Pancreas (tissue), 10 donors: ENCODE results near the gene DIS3L. TPM values are rescaled to one million over a fixed set of nuclear protein-coding genes. Genes with fewer than 3 reads are reported as not detected.

ENCODE experiments used
- ATAC-seq, 4 donors: fragments of 200-7000 bp; cut with Tn5 transposase; one replicate each; pipeline versions ENCODE4 v1.8.0 to v1.9.1; 2020; ENCODE audit warnings: mild to moderate bottlenecking in 4 of 4, moderate library complexity in 4 of 4
- DNase-seq, 6 donors: peaks; one replicate each; pipeline ENCODE4 v3.0.0-alpha.2; 2020
- FAIRE-seq: peaks from 2 replicates; lab custom pipeline; 2012; peaks lifted over from hg19 to GRCh38; lab: Jason Lieb, UNC
- H3K27ac ChIP-seq, 4 donors: fragments of 200-600 bp; sonication (generic); 1 replicate in 3 of 4; 2 replicates in 1 of 4; pipeline versions ENCODE4 v1.5.0 to v1.8.0; 2020
- H3K27me3 ChIP-seq, 4 donors: fragments of 200-600 bp; one replicate each; pipeline ENCODE4 v1.8.0; 2021
- H3K36me3 ChIP-seq, 3 donors: fragments of 200-600 bp; sonication (generic) in 1 of 3; one replicate each; pipeline versions ENCODE4 v1.5.0 to v1.8.0; 2020 to 2021
- H3K4me1 ChIP-seq, 3 donors: fragments of 200-600 bp; one replicate each; pipeline ENCODE4 v1.8.0; 2021
- H3K4me3 ChIP-seq, 4 donors: fragments of 200-600 bp; sonication (generic) in 2 of 4; one replicate each; pipeline versions ENCODE4 v1.5.0 to v1.8.0; 2020 to 2021
- H3K9me3 ChIP-seq, 4 donors: fragments of 200-600 bp; one replicate each; pipeline ENCODE4 v1.8.0; 2021
- WGBS, 2 donors: extraction: QIAGEN DNeasy Blood & Tissue Kit; methylation state at CpG; one replicate each; pipeline ENCODE4 v1.1.7; 2013; 5-methylcytosine and 5-hydroxymethylcytosine counted together
- intact Hi-C, 3 donors: fragments of 100-400 bp; cut with DNase I; formaldehyde crosslinking; loops; one replicate each; pipeline versions ENCODE4 v1.11.1 to v1.14.2; 2022
- polyA plus RNA-seq, 2 donors: library from polyadenylated mRNA; stranded (reverse); fragments of 200-250 nt; gene quantifications; one replicate each; pipeline ENCODE4 v1.2.3, GENCODE V29; 2013
- total RNA-seq, 6 donors: library from RNA; stranded (reverse); fragmentation: NEBNext Ultra II Directional in 4 of 6; extraction: Animal tissue kit (Norgen Biotek cat#: 25700) in 4 of 6; gene quantifications; one replicate each; pipeline versions ENCODE4 v1.2.1 to v1.2.4, GENCODE V29; 2021 to 2023
- TF ChIP-seq, protein P1 (sequence below), 4 donors: fragments of 200-600 bp; sonication (generic) in 3 of 4; IDR thresholded peaks; one replicate each; pipeline versions ENCODE4 v1.5.0 to v1.8.0; 2021; ENCODE audit warnings: antibody characterized with exemption in 4 of 4
- donor health status: healthy with polysubstance abuse.
- donor health status: DM: no; HTN: no; CAD: no; lungs with moderate emphysema.
- donor health status: DM: no; HTN: no; CAD: no.
- donor health status: control.
- donor health status: control.
- donor health status: Bipolar disorder and iron deficiency.
- donor health status: DM: yes; HTN: yes; CAD: no.
- donor health status: DM: no; HTN: no; CAD: no.
- donor health status: DM: no; HTN: no; CAD: no.
- donor health status: DM: yes; HTN: yes; CAD: no.

Gene DIS3L
- total and polyA plus RNA-seq, 8 donors: 8.3 to 20.2 (median 17.9) TPM

DNA sequence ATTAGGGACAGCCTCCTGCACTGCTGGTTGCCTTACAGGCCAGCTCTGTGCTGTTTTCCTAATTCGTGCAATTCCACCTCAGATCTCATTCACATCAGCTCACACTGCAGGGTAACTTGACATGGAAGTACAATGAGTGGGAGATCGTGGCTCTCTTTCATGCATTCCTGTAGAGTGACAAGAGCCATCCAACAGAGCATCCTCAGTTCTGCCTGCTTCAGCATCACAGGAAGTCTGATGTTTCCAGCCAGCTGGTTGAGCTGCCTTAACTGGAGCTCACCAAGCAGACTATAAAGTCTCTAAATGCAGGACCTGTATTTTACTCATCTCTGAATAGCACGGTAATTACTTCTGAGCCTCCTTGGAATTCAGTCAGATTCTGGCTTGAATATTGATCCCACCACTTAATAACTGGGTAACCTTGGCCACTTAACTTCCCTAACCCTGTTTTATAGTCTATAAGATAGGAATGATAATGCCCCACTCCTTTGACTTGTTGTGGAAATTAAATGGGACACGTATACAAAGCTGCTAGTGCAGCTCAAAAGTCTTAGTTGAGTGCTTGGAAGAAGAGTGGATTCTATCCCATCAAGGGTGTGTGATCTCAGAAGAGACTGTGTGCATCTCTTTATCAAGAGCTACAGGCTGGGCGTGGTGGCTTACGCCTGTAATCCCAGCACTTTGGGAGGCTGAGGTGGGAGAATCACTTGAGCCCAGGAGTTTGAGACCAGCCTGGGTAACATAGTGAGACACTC is 1.4 kb upstream of the DIS3L start:
- no peak for FAIRE-seq
- H3K9me3 ChIP-seq: no peaks in the 10 kb centered on the region
- TF ChIP-seq, protein P1, sequence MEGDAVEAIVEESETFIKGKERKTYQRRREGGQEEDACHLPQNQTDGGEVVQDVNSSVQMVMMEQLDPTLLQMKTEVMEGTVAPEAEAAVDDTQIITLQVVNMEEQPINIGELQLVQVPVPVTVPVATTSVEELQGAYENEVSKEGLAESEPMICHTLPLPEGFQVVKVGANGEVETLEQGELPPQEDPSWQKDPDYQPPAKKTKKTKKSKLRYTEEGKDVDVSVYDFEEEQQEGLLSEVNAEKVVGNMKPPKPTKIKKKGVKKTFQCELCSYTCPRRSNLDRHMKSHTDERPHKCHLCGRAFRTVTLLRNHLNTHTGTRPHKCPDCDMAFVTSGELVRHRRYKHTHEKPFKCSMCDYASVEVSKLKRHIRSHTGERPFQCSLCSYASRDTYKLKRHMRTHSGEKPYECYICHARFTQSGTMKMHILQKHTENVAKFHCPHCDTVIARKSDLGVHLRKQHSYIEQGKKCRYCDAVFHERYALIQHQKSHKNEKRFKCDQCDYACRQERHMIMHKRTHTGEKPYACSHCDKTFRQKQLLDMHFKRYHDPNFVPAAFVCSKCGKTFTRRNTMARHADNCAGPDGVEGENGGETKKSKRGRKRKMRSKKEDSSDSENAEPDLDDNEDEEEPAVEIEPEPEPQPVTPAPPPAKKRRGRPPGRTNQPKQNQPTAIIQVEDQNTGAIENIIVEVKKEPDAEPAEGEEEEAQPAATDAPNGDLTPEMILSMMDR (IDR thresholded peaks at IDR 0.05): no peak
- no peak for ATAC-seq
- 66 to 69% methylated on average over 6 of the region's 6 CpGs for whole genome bisulfite sequencing, 2 donors
- H3K27ac ChIP-seq: peak overlapping the region in 2 of 4 donors; percentile 92
- H3K4me3 ChIP-seq: peak overlapping the region in 1 of 4 donors; percentile 78
- intact Hi-C loops: no loop called here
- H3K27me3 ChIP-seq: no peaks in the 10 kb centered on the region
- no peak for DNase-seq
- H3K36me3 ChIP-seq: no peaks in the 10 kb centered on the region
- peaks cover 8 to 30% (median 25%) of the 10 kb centered on the region in 3 donors for H3K4me1 ChIP-seq

DNA sequence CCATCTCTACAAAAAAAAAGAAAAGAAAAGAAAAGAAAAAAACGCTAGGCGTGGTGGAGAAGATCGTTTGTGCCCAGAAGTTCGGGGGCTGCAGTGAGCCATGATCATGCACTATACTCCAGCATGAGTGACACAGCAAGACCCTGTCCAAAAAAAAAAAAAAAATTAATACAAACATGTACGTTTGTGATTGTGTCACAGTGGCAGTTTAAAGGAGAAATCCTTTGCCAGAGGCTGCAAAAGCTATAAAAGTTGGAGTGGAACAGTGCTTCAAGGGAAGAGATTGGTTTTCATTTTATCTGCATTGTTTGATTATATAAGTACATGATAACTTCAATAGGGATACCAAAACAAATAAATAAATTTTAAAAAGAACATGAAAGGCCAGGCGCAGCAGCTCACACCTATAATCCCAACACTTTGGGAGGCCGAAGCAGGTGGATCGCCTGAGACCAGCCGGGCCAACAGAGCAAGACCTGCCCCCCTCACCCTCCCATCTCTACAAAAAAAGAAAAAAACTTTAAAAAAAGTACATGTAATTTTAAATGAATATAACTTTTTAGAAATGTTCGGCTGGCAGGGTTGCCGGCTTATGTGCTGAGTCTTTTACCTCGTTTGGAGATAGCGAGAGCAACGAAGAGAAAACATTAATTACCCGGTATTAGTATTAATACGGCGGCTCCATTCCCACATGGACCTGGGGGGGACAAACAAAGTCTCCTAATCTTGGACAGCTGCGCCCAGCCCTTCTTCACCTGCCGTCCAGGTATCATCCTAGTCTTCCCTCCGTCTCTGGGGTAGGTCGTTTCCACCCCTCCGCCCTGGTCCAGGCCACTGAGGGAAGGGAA is 573 bp upstream of the DIS3L start:
- Histone ChIP-seq H3K36me3 (no peaks in the 10 kb centered on the region), H3K27me3 (no peaks in the 10 kb centered on the region), H3K4me1 (peaks cover 8 to 30% (median 25%) of the 10 kb centered on the region in 3 donors), H3K27ac (peak overlapping the region; percentile 85 to 92 (median 91)), H3K4me3 (peak overlapping the region; percentile 60 to 84 (median 72)), H3K9me3 (no peaks in the 10 kb centered on the region)
- intact Hi-C loops: no loop called here
- FAIRE-seq (no peak), ATAC-seq (peak; percentile 14 to 50 (median 37)), DNase-seq (peak in 1 of 6 donors; percentile 15)
- WGBS, 2 donors: 5 to 8% methylated on average over 22 of the region's 22 CpGs
- TF ChIP-seq, protein P1 (IDR thresholded peaks at IDR 0.05): no peak

DNA sequence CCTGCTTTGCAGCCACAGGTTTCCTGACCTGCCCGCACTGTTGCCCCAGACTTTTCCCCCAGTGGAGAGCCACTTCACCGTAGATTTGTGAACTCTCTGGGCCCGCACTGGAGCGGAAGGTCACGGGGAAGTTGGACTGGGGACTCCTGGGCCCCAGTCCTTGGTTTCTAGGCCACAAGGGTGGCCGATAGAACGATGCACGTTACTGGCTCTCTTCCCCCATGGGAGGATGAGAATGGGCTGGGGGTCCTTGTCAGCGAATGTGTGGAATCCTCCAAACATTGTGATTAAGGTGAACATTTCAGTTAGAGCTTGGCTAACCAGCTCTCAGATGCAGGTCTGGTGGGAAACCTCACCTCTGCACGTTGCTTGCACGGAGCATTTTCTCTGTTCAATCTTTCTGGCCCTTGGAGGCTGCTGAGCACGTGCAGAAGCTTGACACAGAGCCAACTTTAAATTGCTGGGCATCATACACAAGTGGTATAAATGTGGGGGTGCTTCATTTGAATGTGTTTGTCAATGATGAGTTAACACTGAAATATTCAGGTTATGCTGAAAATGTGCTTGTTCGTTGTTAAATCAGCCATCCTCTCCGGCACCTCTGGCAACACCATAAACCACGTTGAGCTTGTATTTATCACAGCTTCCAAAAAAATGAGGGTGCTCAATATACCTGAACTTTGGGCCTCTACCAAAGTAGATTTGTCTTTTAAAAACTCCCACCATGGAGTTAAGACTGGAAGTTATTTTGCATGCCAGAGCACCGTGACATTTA is 976 bp downstream of the DIS3L start:
- no peak for FAIRE-seq
- TF ChIP-seq, protein P1 (IDR thresholded peaks at IDR 0.05): no peak
- no peaks in the 10 kb centered on the region for H3K9me3 ChIP-seq
- intact Hi-C loops: no loop called here
- H3K4me1 ChIP-seq: peaks cover 8 to 34% (median 25%) of the 10 kb centered on the region in 3 donors
- no peaks in the 10 kb centered on the region for H3K36me3 ChIP-seq
- no peaks in the 10 kb centered on the region for H3K27me3 ChIP-seq
- peak; percentile 29 to 52 (median 46) for ATAC-seq
- peak overlapping the region; percentile 85 to 92 (median 91) for H3K27ac ChIP-seq
- DNase-seq: peak in 3 of 6 donors; percentile 23 to 32 (median 25)
- H3K4me3 ChIP-seq: peak overlapping the region; percentile 60 to 84 (median 72)
- 2 to 4% methylated on average over 16 of the region's 16 CpGs for WGBS, 2 donors

DNA sequence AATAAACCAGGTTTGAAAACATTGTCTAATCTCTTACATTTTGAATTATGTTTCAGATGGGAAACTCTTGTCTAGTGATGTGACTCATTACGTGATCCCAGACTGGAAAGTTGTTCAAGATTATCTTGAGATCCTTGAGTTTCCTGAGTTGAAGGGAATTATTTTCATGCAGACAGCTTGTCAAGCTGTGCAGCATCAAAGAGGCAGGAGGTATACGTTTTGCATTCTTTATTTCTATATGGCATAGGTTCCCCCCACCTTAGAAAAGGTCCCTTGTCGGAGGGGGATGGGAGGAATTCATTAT is 1.5 kb downstream of the DIS3L start:
- WGBS, 2 donors: 27 to 32% methylated on average over 3 of the region's 3 CpGs
- Histone ChIP-seq H3K27me3 (no peaks in the 10 kb centered on the region), H3K9me3 (no peaks in the 10 kb centered on the region), H3K4me3 (peak overlapping the region in 1 of 4 donors; percentile 78), H3K36me3 (no peaks in the 10 kb centered on the region), H3K27ac (peak overlapping the region in 2 of 4 donors; percentile 90 to 92), H3K4me1 (peaks cover 8 to 34% (median 25%) of the 10 kb centered on the region in 3 donors)
- FAIRE-seq (no peak), DNase-seq (no peak), ATAC-seq (no peak)
- TF ChIP-seq, protein P1 (IDR thresholded peaks at IDR 0.05): no peak
- intact Hi-C loops: no loop called here
